Measurements from ENCODE around the gene ZFP36L2.
A peak's percentile ranks its signal among the peaks of the same experiment; 100 is the strongest.

The ZFP36L2 gene

DNA sequence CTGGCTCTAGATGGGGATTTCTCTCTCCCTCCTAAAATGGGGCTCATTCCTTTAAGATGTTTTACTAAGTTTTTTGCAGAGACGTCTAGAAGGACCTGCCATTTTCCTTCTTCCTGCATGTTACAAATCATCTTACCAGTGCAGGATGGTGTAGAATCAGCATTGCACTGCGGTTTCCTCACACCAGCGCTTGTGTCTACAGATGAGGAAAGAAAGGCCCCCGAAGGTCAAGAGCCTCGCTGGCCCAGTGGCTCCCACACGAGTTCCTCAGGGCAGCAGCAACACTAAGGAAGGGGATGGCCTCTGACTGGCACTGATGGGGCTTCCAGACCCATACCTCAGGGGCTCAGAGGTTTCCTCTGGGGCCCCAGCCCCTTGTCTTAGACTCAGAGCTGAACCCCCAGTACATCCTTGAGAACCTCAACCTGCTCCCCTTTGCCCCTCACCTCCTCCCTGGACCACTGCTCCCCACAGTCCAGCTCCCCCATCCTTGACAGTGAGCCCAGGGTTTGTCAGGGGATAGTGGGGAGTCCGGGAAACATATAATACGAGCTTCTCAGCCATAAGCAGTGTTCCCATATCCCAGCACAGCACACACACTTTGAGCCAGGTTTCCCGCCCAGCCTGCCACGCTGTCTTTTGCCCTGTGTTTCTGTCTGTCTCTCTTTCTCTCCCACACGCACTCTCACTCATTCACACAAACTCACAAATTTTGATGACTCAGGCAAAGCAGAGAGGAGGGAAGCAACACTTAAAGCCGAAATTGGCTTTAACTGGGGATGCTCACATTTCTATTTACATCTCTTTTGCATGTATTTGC, 29.4 kb downstream of the ZFP36L2 start:
- peak in 1 of 2 experiments; percentile 78 for DNase-seq (ENCODE audit: low read depth in 1 of 2, low spot score in 1 of 2)
- Histone ChIP-seq H3K27ac (replicated peaks) (peak overlapping the region; percentile 54), H3K4me3 (replicated peaks; ENCODE audit: insufficient read depth, low read length) (no peak overlapping the region), H3K27me3 (ENCODE audit: insufficient read depth, poor library complexity, severe bottlenecking) (no peaks in the 10 kb centered on the region)
- TF ChIP-seq, protein P1, sequence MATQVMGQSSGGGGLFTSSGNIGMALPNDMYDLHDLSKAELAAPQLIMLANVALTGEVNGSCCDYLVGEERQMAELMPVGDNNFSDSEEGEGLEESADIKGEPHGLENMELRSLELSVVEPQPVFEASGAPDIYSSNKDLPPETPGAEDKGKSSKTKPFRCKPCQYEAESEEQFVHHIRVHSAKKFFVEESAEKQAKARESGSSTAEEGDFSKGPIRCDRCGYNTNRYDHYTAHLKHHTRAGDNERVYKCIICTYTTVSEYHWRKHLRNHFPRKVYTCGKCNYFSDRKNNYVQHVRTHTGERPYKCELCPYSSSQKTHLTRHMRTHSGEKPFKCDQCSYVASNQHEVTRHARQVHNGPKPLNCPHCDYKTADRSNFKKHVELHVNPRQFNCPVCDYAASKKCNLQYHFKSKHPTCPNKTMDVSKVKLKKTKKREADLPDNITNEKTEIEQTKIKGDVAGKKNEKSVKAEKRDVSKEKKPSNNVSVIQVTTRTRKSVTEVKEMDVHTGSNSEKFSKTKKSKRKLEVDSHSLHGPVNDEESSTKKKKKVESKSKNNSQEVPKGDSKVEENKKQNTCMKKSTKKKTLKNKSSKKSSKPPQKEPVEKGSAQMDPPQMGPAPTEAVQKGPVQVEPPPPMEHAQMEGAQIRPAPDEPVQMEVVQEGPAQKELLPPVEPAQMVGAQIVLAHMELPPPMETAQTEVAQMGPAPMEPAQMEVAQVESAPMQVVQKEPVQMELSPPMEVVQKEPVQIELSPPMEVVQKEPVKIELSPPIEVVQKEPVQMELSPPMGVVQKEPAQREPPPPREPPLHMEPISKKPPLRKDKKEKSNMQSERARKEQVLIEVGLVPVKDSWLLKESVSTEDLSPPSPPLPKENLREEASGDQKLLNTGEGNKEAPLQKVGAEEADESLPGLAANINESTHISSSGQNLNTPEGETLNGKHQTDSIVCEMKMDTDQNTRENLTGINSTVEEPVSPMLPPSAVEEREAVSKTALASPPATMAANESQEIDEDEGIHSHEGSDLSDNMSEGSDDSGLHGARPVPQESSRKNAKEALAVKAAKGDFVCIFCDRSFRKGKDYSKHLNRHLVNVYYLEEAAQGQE (IDR thresholded peaks at IDR 0.05; ENCODE audit: insufficient replicate concordance, low read depth): no peak
- TF ChIP-seq, protein P2, sequence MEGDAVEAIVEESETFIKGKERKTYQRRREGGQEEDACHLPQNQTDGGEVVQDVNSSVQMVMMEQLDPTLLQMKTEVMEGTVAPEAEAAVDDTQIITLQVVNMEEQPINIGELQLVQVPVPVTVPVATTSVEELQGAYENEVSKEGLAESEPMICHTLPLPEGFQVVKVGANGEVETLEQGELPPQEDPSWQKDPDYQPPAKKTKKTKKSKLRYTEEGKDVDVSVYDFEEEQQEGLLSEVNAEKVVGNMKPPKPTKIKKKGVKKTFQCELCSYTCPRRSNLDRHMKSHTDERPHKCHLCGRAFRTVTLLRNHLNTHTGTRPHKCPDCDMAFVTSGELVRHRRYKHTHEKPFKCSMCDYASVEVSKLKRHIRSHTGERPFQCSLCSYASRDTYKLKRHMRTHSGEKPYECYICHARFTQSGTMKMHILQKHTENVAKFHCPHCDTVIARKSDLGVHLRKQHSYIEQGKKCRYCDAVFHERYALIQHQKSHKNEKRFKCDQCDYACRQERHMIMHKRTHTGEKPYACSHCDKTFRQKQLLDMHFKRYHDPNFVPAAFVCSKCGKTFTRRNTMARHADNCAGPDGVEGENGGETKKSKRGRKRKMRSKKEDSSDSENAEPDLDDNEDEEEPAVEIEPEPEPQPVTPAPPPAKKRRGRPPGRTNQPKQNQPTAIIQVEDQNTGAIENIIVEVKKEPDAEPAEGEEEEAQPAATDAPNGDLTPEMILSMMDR (IDR thresholded peaks at IDR 0.05; ENCODE audit: insufficient read depth, low read length): no peak
- TF ChIP-seq POLR2AphosphoS5 (IDR thresholded peaks at IDR 0.05; ENCODE audit: low read depth) (no peak), GABPA (IDR thresholded peaks at IDR 0.05; ENCODE audit: low read depth) (no peak), SPI1 (IDR thresholded peaks at IDR 0.05; ENCODE audit: borderline replicate concordance, low read depth) (no peak)

DNA sequence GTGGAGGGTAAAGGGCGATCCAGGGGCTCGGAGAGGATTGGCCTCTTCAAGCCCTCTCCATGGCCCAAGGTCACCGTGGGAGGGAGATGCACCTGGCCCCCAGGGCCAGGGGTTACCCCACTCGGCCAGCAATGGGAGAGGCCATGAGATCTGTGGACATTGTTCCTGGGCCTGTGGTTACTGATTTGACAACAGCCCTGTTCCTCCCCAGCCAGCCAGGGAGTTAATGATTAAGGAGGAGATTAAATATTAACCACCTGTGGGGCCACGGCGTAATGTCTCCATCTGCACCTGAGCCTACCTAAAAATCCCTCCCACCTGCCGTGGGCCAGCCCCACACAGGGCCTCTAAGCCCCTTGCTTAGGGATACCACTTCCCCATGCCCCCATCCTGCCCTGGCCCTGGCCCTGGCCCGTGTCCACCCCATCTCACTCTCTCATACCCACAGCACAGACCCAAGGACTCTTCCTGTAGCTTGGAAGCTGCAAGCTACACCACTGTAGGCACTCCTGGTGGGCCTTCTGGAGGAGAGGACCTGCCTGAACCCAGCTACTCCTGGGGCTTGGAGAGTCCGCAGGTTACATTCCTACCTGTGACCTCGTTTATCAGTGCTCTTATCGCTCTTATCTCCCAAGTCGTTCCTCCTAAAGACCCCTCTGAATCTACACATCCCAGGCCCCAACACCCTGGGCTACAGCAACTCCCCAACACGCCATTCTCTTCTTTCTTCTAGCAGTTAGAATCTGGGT, 32.1 kb downstream of the ZFP36L2 start:
- H3K4me3 ChIP-seq (replicated peaks; ENCODE audit: insufficient read depth, low read length): no peak overlapping the region
- TF ChIP-seq, protein P1 (IDR thresholded peaks at IDR 0.05; ENCODE audit: insufficient replicate concordance, low read depth): no peak
- TF ChIP-seq, protein P2 (IDR thresholded peaks at IDR 0.05; ENCODE audit: insufficient read depth, low read length): no peak
- TF ChIP-seq SPI1 (IDR thresholded peaks at IDR 0.05; ENCODE audit: borderline replicate concordance, low read depth) (no peak), GABPA (IDR thresholded peaks at IDR 0.05; ENCODE audit: low read depth) (no peak), POLR2AphosphoS5 (IDR thresholded peaks at IDR 0.05; ENCODE audit: low read depth) (no peak)
- DNase-seq (ENCODE audit: low read depth in 1 of 2, low spot score in 1 of 2): no peak
- peak overlapping the region; percentile 62 for H3K27ac ChIP-seq (replicated peaks)
- H3K27me3 ChIP-seq (ENCODE audit: insufficient read depth, poor library complexity, severe bottlenecking): no peaks in the 10 kb centered on the region

DNA sequence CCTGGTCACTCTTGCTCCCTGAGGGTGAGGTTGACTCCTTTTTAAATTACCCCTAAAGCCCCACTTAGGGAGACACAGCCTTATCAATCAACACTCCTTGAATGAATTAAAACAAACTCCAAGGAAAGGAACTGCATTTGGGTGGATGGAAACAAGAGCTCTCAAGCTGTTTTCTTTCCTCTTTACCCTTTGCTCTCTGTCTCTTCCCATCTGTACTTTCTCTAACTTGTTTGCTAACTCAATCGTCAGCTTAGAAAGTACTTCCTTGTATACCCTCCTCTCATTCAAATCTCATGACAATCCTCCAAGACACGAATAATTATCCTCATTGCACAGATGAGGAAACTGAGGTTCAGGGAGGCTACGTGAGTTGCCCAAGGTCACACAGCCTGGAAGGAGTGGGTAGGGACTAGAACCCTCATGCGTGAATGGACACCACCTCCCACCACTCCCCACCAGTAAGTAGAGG, 32.7 kb downstream of the ZFP36L2 start:
- H3K27me3 ChIP-seq (ENCODE audit: insufficient read depth, poor library complexity, severe bottlenecking): no peaks in the 10 kb centered on the region
- TF ChIP-seq SPI1 (IDR thresholded peaks at IDR 0.05; ENCODE audit: borderline replicate concordance, low read depth) (no peak), GABPA (IDR thresholded peaks at IDR 0.05; ENCODE audit: low read depth) (no peak)
- no peak for DNase-seq (ENCODE audit: low read depth in 1 of 2, low spot score in 1 of 2)
- H3K27ac ChIP-seq (replicated peaks): peak overlapping the region; percentile 62
- no peak overlapping the region for H3K4me3 ChIP-seq (replicated peaks; ENCODE audit: insufficient read depth, low read length)
